Stimulated activated CD4-positive, alpha-beta T cell treated with anti-CD3 and anti-CD28 coated beads, Interleukin-15, amount 100 ng/mL, for 24 hours (primary cell): ENCODE data around the gene ITGB6.

ENCODE experiments used
- DNase-seq: peaks from one replicate; pipeline ENCODE4 v3.0.0-alpha.2; 2020

ITGB6 gene

DNA sequence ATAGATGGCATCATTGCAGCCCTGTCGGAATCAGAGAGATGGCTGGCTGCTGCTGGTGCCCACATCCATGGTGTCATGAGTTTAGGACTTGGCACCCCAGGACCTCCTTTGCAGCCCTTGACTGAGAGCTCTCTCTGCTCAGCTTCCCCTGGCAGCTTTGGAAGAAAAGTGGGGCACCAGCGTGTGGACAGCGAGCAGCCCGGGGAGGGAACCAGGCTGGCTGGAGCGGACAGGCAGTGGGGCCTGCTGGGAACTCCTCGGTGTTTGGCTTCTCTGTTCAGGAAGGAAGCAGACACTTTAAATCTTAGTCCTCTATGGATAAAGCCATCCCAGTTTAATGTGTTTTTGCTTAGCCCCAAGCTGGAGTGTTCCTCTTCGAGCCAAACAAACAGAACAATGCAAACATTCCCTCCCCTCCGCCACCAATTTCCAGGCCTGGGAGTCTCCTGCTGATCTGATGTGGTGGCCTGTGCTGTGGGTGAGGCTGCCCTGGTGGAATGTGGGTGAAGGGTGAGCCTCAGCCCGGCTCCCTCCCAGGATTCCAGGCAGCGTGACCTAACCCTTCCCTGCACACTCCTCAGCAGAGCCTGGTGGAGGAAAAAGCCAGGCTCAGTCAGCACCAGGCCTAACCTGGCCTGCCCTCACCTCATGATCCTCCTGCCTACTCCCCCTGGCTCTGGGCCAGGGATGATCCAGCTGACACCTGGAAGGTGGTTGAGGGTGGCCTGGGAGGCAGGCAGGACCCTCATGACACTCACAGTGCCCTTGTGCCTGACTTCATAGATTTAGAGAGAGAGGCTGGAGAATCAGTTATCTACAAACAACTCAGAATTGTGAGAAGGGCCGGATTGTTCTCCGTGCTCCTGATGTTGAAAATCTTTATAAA, 21.6 kb upstream of the ITGB6 start:
- DNase-seq = no peak

DNA sequence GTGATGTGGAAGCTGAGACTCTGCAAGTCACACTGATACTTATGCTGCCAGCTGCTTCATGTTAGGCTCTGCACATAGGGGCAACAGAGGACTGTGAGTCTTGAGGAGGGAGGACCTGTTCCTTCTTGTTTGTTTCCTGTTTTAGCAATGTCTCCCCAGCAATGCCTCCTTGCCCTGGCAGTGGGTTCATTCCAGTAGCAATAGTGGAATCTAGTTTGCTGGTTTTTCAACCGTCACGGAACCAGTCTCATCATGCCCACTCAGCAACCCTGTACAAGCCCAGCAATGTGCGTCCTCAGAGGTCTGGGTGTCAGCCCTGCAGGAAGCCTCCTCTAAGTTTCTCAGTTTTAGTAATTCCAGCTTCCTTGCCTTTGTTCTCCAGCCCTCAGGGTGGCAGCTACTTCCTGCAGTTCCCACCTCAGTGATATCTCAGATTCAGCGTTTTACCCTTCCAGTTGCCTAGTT, 20.5 kb upstream of the ITGB6 start:
- DNase-seq = peak; percentile 70

- DNase-seq = peak; percentile 19
These were observed 20.0 kb upstream of the ITGB6 start for GRCh38 chr2:160220026-160220425.

- DNase-seq = no peak
These were observed 14.7 kb upstream of the ITGB6 start for GRCh38 chr2:160214461-160215445.

GRCh38 chr2:160213511-160213910, 13.4 kb upstream of the ITGB6 start:
- DNase-seq = no peak

DNA sequence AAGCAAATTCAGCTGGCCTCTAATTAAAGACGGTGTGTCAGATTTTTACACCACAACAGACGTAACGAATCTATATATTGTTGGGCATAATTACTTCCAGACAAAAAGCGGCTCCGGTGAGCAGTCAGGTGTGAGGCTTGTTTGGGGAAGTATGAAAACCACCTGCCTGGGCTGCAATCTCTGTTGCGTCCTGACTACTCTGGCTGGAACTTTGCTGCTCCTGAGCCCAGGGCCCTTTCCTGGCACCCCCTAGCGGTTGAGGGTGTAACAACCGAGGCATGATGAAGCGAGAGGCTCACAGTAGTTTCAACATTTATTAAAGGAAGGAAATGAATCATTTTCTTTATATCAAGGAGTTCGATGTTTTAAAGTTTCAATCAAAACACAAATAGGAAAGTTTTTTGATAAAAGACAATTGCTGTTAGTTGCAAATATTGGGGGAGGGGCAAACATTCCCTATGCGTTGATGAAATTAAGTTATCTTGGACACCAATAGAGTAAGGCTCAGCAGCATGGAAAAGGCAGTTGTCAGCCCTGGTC, 10.6 kb upstream of the ITGB6 start:
- DNase-seq = peak; percentile 84

- DNase-seq = no peak
These were observed 9.4 kb upstream of the ITGB6 start for GRCh38 chr2:160209516-160209856.

GRCh38 chr2:160208655-160209515, 8.8 kb upstream of the ITGB6 start:
- DNase-seq = no peak

DNA sequence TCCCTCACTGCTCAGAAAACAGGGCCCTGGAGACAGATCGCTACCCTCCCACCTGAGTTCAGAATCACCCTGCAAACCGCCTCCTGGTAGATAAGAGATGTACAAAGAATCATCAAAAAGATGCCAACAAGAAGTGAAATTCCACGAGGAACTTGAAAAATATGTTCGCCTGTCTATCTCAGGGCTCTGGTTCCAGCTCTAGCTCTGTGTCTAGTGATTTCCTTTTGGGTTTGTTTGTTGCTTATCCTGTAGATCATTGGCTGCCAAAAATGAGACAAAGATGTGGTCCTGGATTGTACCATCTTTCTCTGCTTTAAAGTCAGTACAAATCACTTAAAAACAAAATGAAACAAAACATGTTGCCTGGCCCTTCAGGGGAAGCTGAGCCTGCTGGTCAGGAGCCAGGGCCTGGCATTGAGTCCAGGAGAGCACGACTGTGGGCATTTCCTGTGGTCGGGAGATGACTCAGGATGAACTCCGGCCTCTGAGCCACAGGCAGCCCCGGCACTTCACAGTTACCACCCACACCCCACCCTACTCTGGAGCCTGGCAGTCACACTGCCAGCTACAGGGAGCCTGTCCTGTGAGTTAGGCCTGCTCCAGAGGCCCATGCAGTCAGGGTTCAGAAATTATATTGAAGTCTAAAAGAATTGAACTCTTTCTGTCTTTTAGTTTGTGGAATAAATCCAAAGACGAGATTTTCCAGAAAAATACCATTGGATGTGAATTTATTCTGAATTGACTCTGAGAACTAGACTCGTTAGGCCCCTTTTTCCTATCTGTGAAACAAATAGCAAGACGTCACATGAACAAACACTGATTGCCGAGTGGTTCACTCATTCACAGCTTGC, 8.0 kb upstream of the ITGB6 start:
- DNase-seq = peak; percentile 25

GRCh38 chr2:160207271-160207670, 7.2 kb upstream of the ITGB6 start:
- no peak for DNase-seq

DNA sequence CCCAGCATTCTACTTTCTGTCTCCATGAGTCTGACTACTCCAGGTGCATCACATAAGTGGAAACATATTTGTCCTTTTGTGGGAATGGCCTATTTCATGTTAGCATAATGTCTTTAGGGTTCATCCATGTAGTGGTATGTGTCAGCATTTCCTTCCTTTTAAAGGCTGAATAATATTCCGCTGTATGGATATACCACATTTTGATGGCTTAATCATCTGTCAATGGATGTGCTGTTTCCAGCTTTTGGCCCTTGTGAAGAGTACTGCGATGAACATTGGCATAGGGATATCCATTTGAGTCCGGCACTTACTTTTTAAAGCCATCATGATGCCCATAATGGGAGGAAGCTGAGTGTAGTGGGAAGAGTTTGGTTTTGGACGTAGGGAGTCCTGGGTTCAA, 6.4 kb upstream of the ITGB6 start:
- no peak for DNase-seq

- peak; percentile 27 for DNase-seq
These were observed 5.4 kb upstream of the ITGB6 start for GRCh38 chr2:160205505-160205904.

GRCh38 chr2:160203422-160203821, 3.4 kb upstream of the ITGB6 start:
- no peak for DNase-seq

DNA sequence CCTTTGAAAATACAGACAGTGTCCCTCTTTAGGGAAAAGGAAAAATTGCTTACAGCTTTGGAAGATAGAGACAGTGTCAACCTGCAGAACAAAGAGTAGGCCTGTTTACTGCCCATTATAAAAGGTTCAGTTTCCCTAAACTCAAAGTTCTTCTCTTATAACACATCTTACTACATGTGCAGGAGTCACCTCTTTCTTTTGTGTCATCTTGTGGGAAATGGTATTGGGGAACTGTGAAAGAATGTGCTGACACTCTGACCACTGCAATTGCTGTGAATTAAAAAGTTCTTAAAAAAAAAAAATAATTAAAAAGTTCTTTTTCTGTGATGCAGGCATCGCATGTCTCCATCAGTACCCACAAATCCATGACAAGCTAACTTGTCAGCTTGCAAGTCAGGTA, 2.9 kb upstream of the ITGB6 start:
- no peak for DNase-seq

DNA sequence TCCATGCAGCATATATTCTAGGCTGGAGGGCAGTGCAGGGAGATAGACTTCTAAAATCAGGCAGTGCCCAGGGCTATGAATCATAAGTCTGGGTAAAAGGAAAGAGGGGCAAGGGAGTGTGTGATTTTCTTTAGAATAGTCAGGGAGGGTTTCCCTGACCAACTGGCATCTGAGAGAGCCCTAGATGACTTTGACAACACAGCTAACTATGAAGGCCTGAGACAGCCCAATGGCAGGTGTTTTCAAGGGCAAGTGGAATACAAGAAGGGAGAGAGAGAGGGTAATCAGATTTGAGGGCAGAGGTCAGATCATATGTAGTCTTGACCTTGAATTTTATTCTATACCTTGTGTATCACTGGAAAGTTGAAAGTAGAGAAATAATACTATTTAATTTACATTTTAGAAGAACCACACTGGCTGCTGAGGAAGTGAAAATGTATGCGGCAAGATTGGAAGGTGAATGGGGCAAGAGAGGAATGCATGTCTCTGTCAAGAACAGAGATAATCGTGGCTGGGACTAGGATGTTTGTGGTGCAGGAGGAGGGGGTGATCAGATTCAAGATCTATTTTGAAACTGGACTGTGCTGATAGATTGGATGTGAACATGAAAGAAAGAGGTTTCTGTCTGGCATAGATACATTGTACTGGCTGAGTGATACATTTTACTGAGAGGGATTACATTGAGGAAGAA, 1.9 kb upstream of the ITGB6 start:
- DNase-seq = no peak

- no peak for DNase-seq
These were observed 849 bp upstream of the ITGB6 start for GRCh38 chr2:160200921-160201320.

- DNase-seq = no peak
These were observed 1.0 kb downstream of the ITGB6 start for GRCh38 chr2:160199053-160199452.

- no peak for DNase-seq
These were observed 2.5 kb downstream of the ITGB6 start for GRCh38 chr2:160197587-160197986.

- DNase-seq = no peak
These were observed 5.1 kb downstream of the ITGB6 start for GRCh38 chr2:160194946-160195345.

GRCh38 chr2:160194351-160194750, 5.7 kb downstream of the ITGB6 start:
- no peak for DNase-seq
